Activated naive CD4-positive, alpha-beta T cell treated with anti-CD3 and anti-CD28 coated beads, Interleukin-2, amount 50 U/mL, for 16 hours (primary cell): ENCODE data around the gene SYMPK.

Experiments used
- DNase-seq: peaks from one replicate; pipeline ENCODE4 v3.0.0-alpha.2; 2020

Gene SYMPK

DNA sequence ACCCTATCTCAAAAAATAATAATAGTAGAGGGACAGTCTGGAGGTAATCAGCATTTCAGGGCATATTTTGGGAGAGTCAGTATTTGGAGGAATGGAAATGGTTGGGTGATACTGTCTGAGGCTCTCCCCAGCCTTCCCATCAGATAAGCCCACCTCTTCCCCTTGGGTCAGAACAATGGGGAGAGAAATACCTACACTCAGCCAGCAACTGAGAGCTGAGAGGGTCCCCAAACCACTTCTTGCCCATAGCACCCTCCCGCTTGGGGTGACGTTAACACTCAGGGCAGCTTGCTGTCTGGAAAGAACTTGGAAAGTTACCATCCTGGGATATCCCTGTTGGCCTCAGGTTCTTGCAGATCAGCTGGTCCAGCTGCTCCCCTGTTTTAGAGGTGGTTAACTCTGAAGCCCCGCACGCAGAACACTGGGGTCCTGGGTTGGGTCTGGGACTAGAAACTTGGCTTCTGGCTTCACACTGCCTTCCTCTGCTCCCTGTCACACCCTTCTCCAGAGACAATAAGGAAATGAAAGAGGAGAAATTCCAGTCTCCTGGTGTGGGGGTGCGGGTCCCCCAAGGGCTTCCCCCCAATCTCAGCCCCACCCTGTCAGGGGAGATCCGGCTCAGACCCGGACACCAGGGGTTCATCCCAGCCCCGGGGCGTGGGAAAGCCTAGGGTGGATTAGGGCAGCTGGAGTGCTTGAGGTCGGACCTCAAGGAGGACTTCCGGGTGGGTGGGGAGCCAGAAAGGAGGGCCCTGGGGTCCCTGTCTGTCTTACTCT lies 3.6 kb upstream of the SYMPK start:
- DNase-seq: no peak

DNA sequence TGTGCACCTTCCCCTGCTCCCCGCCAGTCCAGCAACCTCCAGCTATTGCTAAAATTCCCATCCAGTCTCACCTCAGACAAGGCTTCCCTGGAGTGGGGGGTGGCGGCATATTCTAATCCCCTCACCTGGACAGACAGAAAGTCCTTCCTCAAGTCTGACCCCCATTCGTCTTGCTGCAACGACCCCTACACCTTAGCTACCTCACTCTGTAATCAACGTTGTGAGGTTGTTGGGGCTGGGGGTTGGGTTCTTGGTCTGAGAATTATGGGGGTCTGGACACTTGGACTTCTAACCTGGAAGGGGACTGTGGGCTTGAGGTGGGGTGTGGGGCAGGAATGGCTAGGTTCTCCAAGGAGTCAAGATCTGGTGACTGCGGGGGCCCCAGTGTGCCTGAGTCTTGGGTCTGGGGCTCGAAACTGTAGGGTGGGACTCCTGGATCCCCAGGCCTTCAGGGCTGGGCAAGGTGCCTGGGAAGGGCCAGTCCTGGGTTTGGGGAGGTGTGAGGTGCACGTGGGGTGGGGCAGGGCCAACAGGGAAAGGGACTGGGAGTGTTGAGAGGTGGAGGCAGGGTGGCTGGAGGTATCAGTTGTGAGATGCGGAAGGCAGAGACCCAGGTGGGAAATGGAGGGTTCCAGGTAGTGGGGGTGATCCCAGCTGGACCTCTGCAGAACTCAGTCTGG lies 2.5 kb upstream of the SYMPK start:
- no peak for DNase-seq

DNA sequence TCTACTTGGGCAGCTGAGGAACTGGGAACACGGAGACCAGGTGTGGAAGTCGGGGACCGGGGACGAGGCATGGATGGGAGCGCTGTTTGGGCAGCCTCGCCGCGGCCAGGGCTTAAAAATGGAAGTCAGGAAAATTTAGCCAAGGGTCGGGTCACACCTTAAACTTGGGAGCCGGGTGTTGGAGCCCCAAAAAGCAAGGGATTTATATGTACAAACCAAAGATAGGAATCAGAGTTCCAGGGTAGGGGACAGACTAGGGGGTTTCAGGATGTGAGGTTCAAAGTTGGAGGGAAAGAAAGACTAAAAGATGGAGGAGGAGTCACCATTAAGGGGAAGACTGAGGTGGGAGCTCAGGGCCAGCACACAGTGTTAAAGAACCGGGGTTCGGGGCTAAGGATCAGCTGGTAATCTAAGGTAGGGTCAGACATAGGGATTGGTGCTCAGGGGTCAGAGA lies 1.7 kb upstream of the SYMPK start:
- DNase-seq: no peak

DNA sequence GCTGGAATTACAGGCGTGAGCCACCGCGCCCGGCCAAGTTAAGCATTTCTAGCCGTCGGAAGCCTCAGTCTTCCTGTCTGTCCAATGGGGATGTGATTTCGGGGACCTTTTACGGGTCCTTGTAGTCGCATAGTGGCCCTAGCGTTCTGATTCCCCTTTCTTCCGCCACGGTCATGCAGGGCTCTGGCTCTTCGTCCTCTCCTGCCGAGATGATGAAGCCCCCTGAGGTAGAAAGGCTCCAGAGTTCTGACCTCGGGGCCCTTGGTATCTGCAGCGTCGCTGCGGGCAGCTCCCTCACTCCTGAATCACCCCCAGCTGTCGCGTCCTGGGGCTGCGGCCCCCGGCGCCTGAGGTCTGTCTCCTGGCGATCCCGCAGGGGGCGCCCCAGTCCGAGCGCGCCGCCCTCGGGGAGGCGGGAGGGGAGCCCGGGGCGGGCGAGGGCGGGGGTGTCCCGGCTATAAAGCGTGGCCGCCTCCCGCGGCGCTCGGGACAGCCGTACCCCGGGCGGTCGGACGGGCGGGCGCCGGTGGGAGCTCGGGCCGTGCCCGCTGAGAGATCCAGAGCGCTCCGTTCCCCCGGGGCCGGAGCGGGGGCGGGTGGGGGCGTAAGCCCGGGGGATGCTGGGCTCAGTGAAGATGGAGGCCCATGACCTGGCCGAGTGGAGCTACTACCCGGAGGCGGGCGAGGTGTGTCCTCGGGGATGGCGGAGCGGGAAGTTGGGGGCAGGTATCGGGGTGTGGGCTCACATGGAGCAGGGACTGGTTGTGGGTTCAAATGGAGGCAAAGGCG lies 1.1 kb upstream of the SYMPK start, which contains the start of gene FOXA3:
Gene FOXA3, plus strand, starts transcription at position 487 of the 789 bp plus-strand sequence. Its CDS starts 131 bp downstream, at position 618.
- DNase-seq: peak; percentile 63

DNA sequence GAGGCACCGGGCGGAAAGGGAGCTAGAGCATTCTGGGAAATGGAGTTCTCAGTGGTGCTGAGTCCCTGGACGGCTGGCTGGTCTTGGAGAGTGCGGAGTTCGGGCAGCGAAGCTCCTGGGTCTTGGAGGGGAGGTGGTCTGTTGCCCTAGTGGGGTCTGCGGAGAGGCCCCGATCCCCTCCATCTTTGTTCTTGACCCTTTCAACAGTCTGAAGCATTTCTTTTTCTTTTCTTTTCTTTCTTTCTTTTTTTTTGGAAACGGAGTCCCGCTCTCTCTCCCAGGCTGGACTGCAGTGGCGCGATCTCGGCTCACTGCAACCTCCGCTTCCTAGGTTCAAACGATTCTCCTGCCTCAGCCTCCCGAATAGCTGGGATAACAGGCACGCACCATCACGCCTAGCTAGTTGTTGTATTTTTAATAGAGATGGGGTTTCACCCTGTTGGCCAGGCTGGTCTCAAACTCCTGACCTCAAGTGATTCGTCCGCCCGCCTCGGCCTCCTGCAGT lies 440 bp upstream of the SYMPK start:
- DNase-seq: no peak

DNA sequence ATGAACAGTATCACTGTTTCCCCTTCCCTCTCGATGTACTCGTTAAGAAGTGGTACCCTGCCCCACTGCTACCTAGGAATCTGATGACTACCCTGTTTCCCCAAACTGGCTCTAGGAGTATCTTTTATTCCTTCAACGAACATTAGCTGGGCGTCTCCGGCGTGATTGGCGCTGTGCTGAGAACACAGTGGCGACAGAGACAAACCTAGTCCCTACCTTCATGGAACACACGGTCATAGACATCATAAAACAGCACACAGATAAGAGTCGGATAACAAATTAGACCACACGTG lies 730 bp downstream of the SYMPK start:
- no peak for DNase-seq

DNA sequence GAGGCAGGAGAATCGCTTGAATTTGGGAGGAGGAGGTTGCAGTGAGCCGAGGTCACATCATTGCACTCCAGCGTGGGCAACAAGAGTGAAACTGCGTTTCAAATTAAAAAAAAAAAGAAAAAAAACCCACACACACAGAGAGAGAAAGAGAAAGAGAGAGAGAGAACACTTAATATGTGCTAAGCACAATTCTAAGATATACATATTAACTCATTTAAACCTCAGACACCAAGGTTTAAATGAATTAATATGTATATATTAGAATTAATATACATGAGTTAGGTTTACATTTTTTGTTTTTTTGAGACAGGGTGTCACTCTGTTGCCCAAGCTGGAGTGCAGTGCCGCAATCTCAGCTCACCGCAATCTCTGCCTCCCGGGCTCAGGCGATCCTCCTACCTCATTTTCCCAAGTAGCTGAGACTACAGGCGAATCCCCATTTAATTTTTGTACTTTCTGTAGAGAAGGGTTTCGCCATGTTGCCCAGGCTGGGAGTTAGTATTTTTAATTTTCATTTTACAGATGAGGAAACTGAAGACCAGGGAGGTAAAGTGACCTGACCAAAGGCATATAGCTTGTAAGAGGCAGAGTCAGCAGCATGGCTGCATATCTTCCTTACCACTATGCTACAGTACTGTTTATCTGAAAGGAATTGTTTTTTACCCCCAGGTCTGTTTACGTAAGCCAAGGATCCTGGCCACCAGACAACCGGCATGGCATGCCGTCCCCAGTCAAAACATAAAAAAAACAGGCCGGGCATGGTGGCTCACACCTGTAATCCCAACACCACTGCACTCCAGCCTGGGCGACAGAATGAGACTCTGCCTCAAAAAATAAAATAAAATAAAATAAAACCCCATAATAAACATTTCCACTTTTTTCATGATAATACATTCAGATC lies 2.3 kb downstream of the SYMPK start:
- DNase-seq: no peak

DNA sequence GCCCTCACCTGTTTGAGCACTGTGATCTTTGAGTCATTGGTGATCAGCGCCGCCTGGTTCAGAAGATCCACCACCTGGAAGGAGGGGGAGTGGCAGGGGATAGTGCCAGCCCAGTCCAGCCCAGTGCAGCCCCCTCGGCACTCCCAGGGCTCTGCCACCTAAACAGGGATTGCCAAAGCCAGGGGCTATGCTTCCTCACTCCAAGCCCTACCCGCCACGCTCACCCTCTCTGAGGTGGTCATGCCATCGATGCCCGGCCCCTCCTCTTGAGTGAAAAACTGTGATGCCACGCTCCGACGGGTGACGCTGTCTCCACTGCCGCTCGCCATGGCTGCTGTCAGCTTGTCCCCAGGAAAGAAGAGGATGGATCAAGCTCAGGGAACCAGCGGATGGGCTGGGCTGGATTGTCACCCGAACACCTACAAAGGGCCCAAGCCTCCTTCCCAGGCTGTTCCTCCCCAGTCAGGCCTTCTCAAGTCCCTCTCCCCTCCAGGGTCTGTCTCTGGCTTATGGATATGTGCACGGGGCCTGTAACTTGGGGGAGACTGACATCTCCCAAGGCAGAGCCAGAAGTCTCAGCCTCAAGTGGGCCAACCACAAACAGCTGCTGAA lies 8.7 kb downstream of the SYMPK start:
- DNase-seq: no peak

DNA sequence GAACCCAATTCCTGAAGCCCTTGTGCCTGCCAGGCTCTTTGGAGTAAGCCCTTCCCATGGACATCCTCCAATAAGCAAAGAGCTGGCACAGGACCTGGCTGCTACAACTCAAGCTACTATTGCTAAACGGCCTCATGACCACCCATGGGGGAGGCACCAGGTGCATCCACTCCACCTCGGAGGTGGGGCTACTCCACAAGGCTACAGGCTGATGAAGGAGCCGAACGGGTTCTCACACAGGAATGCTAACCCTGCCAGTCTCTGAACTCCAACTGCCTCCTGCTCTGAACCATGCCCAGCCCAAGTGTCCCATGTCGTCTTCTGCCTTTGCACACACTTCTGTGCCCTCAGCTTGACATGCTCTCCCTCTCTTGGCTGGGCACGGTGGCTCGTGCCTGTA lies 10.0 kb downstream of the SYMPK start:
- DNase-seq: no peak

DNA sequence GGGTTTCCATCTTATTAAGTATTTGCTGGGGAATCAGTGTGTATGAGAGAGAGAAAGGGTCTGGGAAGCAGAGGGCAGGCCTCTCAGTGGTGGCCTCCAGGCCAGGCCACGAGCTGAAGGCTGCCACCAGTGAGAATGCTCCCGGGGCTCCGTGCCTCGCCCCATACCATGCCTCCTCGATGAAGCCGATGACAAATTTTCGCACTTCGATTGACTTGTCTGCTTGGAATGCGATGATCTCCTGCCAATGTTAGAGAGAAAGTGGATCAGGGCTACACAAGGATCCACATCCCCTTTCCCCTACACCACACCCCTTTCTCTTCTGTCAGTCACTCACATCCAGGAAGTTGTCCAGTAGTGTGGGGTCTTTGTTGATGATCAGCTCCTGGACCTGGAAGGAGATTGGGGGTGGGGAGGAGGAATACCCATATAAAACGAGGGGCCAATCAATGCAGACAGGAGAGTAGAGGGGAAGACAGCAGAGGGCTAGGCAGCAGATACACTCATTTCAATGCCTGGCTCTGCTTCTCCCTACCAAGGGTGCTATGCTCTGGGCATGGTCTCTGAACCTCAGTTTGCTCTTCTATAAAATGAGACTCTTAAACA lies 10.7 kb downstream of the SYMPK start:
- no peak for DNase-seq

DNA sequence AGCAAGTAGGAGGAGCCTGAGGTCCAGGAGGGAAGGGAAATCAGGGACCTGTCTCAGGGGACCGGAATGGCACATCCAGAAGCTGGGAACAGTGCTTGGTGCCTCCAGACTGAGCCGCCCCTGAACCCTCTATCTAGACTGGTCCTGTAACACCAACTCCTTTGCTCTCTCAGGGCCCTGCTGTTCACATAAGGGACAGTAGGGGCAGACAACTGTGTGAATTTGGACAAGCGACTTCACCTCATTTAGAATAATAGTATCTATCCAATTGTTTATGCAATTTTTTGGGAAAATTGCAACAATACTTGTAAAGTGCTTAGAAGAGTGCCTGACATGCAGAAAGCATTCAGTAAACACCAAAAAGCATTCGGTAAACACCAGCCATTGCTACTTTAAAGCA lies 14.0 kb downstream of the SYMPK start:
- DNase-seq: no peak

DNA sequence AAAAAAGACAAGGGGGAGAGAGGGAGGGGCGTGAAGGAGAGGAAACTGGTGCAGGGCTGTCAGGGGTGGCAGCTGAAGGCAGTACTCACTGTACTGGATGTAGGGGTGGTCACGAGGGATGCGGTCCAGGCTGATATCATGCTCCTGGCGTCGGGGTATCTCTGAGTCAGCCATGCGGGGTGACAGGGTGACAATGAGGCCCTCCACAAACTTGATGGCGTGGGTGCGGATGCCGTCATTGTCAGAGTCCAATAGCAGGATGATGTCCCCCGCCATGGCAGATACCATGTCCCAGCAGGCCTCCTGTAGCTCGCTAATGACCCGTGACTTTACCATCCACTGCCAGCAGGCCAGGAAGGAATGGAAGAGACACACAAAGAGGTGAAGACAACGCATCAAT lies 15.3 kb downstream of the SYMPK start:
- no peak for DNase-seq

DNA sequence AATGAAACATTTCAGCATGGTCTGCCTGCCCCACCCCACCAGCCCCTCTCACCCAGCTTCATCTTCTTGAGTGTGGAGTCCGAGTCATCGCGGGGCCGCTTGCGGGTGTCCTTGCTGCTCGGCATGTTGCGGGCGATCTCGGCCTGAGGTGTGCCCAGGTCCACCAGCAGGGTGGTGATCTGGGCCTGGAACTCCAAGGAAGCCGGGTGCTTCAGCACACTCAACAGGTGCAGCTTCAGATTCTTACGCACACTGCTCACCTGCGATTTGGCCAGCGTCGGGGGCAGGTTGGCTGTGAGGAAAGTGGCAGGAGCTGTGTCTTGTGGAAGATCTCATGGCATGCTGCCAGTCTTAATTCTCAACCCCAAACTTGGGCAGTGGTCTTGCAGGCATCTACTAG lies 20.7 kb downstream of the SYMPK start:
- DNase-seq: no peak

DNA sequence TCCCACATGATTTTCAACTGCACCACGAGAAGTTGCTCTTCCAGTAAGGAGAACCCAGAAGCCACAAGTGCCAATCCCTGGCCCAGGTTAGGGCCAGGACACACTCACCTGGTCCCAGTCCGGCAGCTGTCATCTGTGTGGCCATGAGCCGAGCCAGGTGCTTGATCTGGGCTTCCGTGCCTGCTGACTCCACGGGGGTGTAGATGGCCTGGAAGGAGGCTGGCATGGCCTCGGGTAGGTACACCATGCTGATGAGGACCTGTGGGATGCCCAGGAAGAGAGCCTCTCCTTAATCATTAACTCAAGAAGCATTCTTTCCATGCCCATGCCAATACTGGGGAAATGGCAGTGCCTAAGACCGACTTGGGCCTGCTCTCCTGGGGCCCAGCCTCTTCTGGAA lies 28.0 kb downstream of the SYMPK start:
- no peak for DNase-seq

DNA sequence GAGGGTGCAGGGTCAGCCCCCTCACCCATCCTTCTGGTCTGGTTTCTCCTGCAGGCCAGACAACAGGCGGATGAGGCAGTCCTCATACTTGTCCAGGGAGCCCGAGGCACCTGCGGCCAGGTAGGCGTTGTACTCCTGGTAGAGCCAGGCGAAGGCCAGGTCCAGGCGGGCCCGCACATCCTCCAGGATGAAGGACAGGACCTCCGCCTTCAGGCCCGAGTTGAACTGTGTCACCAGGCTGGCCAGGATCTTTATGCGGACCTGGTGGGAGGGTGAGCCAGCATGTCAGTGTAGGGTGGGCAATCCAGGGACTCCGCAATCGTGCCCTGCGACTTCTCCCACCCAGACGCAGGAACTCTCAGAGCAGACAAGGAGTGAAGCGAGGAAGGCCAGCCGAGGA lies 34.0 kb downstream of the SYMPK start:
- DNase-seq: no peak

DNA sequence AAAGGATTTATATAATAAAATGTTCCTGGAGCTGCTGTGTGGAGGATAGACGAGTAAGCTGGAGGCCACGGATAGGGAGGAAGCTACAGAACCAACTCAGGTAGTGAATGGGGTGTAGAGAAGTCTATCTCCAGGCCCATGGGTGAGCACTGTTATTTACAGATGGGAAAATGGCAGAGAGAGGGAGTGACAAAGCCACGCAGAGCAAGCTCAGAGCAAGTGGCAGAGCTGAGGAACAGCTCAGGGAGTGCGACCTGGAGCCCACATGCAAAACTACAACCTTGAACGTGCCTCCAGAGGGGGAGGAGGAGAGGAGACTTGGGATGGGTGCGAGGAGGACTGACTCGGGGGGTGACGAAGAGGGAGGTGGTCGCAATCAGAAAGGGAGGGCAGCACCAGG lies 34.4 kb downstream of the SYMPK start:
- no peak for DNase-seq

DNA sequence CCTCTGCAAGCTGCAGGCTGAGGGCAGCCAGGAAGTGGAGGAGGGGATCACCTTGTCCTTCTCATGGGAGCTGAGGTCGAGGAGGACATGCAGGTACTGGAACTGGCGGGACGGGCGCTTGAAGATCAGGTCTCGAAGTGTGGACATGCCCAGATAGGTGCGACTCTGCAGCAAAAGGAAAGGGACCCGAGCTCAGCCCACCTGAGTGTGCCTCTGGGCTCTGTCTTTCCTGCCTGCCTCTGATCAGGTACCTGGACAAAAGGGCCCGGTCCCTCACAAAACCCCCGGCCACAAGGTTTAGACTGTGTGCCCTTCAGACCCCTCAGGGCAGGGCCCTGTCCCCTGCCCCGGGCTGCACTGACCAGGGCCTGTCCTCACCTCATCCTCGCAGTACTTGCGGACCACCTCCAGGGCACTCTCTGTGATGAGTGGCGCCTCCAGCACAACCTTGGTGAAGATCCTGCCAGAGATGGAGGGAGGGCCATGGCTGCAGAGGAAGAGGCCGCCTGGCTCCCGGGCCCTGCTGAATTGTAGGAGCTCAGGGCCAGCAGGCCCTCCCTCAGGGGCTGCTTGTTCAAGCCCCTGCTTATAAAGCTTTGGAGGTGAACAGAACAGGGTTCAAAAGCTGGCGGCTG lies 35.4 kb downstream of the SYMPK start:
- no peak for DNase-seq

DNA sequence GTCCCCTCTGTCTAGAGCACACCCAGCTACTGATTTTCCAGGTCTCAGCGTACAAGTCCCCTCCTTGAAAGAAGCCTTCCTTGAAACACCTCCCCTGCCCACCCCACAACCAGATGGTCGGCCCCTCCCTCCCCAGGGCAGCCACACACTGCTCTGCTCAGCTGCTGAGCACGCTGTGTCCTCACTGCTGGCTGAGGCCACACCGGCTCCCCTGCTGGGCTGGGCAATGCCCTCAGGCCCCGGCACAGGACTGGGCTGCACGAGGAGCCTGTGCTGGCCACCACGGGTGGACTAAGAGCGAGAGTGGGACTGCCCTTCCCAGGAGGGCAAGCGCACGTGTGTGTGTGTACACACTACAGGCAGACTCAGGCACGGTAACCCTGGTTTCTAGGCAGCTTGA lies 36.0 kb downstream of the SYMPK start:
- DNase-seq: no peak

DNA sequence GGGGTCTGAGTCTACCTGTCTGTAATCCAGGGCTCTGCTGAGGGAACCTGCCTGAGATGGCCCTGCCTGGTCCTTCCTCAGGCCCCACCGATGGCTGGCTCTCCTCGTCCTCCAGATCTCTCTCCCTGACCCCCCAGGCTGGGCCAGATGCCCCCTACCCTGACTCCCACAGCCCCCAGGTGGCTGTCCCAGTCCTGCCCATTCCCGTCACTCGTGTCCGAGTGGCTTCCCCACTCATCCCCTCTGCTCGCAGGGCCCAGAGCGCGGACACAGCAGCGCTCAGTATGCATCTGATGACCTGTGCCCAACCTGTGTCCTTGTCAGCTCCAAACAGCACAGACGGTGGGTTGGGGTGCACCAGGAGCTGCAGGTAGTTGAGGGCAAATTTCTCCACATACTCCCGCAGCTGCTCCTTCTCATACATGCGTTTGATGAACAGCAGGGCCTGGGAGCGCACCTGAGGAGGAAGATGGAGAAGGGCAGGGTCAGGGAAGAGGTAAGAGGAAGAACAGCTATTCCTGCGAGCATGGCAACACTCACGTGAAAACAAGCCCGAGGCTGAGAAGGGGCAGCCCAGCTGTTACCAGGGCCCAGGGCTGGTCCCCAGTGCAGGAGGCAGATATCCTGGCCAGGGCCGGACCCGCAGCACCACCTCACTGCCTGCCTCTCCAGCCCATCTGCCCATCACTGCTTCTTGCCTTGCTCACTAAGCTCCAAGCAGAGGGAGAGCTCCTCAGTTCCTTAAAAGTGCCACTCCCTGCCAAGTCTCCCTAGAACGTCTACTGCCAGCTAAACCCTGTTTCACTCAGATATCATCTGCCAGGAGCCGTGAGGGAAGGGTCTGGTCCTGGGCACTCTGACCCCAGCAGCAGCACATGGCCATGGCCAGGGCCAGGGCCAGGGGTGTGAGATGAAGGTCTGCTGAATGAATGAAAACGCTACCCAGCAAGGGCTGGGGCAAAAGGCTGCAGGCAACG lies 36.7 kb downstream of the SYMPK start:
- no peak for DNase-seq

DNA sequence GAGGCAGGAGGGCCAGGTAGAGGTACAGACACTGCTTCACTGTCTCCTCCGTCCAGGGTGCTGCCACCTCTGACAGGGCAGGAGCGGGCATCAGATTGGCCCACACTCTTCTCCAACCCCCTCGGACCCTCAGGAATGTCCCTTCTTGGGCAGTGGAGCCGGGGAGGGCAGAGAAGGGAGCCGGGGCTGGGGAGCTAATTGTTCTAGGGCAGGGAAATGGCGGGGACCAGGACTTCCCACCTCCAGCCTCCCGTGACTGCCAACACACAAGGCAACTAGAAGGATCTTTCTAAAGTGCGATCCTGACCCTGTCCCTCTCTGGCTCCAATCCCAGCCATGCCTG lies 37.7 kb downstream of the SYMPK start:
- DNase-seq: no peak
